Measurements from ENCODE around the gene HRG. TPM values are rescaled to one million over a fixed set of nuclear protein-coding genes. Genes with fewer than 3 reads are reported as not detected.
"Not testable (repeated sequence)": the region's sequence is repeated elsewhere in the genome, so short reads cannot be mapped to it uniquely, and the experiment has no call there.

Gene HRG
- total RNA-seq, 2 experiments from 2014 or later, result not detected

DNA sequence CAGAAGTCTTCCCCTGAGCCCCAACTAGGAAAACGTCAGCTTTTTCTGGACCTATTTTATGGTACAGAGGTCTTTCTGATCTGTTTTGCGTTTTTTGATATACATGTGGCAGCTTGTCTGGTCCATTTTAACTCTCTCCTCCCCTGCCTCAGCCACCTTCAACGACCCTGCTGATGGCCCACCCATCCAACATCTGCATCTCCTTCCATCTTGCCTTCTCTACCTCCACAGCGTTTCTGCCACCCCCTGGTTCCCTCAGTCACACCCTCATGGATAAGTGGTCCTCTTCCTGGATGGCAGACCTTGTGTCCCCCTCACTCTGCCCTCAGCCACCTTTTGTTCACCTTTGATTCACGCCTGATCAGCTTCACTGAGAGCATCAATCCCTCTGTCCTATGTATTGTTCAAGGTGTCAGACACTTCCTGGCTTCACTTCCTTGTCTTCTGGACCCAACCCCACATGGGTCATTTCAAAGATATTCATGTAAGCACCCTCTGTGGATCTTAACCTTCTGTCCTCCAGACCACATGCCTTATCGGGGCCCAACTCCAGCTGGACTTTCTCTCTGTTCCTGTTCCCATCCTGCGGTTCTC is 39.5 kb upstream of the HRG start:
- H3K9me3 Mint-ChIP-seq, result no peaks in the 10 kb centered on the region
- H3K27ac Mint-ChIP-seq, result no peak overlapping the region
- no peak overlapping the region for H3K4me3 Mint-ChIP-seq
- ChIA-PET POLR2A (no interaction called here), CTCF (interaction anchor here (1.6 to 2.3 kb wide), 3 partner anchors 9 to 15 kb away, joined by 3 to 15 read pairs (median 6); no protein-coding TSS in a partner anchor)
- H3K36me3 Mint-ChIP-seq (ENCODE audit: low read depth), result no peaks in the 10 kb centered on the region
- H3K27me3 Mint-ChIP-seq, result peaks cover 17% of the 10 kb centered on the region
- DNase-seq, result no peak
- H3K4me1 Mint-ChIP-seq, result no peaks in the 10 kb centered on the region

DNA sequence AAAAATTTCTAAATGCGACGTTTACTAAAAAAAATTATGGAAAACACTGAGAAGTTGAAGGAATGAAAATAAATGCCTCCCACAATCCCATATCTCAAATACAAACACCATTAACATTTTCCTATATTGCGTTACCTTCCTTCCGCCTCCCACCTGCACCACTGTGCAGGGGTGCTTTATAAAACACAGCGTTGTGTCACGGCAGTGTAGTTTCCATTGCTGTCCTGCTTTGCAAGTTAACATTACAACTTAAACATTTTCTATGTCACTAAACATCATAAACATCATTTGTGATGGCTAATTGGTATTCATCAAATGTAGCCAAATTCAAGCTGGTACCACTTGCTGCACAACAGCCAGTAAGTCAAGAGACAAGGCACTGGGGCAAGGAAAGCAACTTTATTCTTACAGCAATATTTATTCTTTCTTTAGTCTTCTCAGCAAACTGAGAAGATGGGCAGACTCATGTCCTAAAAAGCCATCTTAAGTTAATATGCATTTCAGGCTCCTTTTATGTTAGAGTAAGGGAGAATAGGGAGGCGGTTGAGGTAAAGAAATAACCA is 37.9 kb upstream of the HRG start:
- no peaks in the 10 kb centered on the region for H3K4me1 Mint-ChIP-seq
- H3K4me3 Mint-ChIP-seq, result no peak overlapping the region
- H3K27ac Mint-ChIP-seq, result no peak overlapping the region
- peaks cover 12% of the 10 kb centered on the region for H3K27me3 Mint-ChIP-seq
- H3K9me3 Mint-ChIP-seq, result no peaks in the 10 kb centered on the region
- POLR2A ChIA-PET, result no interaction called here
- CTCF ChIA-PET, result no interaction called here
- H3K36me3 Mint-ChIP-seq (ENCODE audit: low read depth), result no peaks in the 10 kb centered on the region
- no peak for DNase-seq

DNA sequence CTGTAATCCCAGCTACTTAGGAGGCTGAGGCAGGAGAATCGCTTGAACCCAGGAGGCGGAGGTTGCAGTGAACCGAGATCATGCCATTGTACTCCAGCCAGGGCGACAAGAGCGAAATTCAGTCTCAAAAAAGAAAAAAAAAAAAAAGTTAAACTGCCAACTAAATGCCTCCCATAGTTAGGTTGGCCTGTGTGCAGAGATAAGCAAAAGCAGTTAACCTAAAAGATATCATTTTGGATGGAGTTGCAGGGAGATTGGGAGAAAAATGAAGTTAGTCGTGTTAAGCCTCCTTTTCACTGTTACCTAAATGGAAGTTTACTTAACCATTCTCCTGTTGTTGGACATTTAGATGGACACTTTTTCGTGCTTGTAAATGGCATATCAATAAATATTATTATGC is 37.1 kb upstream of the HRG start:
- ChIA-PET POLR2A (no interaction called here), CTCF (interaction anchor here (2.2 kb wide), 1 partner anchor 12 kb away, joined by 11 read pairs; no protein-coding TSS in a partner anchor)
- no peak for DNase-seq
- Mint-ChIP-seq H3K27me3 (peaks cover 9% of the 10 kb centered on the region), H3K4me3 (no peak overlapping the region), H3K36me3 (ENCODE audit: low read depth) (no peaks in the 10 kb centered on the region), H3K4me1 (no peaks in the 10 kb centered on the region), H3K9me3 (no peaks in the 10 kb centered on the region), H3K27ac (no peak overlapping the region)

DNA sequence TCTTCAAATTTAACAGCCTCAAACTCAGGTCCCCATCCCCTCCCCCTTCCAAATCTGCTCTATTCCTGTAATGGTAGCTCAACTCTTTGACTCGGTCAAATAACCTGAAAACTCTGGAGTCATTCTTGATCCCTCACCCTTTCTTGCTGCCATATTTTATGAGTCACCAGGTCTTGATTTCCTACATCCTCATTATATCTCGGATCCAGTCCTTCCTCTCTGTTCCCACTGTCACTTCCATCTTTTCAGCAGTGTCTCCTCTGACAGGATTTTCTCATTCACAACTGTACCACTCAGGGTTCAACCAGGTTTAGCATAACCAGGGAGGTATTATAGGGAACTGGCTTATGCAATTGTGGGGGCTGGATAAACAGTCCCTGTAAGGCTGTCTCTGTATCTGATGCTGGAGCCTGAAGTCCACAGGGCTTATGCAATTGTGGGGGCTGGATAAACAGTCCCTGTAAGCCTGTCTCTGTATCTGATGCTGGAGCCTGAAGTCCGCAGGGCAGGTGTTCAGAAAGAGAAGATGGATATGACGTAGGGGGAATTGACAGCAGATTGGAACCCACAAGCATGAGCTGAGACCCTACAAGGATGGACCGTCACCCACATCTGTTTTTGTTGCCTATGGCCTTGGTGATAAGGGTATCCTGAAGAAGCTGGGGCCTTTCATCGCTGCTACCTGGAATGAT is 34.7 kb upstream of the HRG start:
- no peaks in the 10 kb centered on the region for H3K9me3 Mint-ChIP-seq
- POLR2A ChIA-PET, result no interaction called here
- H3K36me3 Mint-ChIP-seq (ENCODE audit: low read depth), result no peaks in the 10 kb centered on the region
- no peak overlapping the region for H3K4me3 Mint-ChIP-seq
- no peaks in the 10 kb centered on the region for H3K4me1 Mint-ChIP-seq
- H3K27me3 Mint-ChIP-seq, result peaks cover 16% of the 10 kb centered on the region
- CTCF ChIA-PET, result interaction anchor here (1.7 to 2.2 kb wide), 2 partner anchors 14 kb away, joined by 6 to 11 read pairs; no protein-coding TSS in a partner anchor
- DNase-seq, result no peak
- no peak overlapping the region for H3K27ac Mint-ChIP-seq

DNA sequence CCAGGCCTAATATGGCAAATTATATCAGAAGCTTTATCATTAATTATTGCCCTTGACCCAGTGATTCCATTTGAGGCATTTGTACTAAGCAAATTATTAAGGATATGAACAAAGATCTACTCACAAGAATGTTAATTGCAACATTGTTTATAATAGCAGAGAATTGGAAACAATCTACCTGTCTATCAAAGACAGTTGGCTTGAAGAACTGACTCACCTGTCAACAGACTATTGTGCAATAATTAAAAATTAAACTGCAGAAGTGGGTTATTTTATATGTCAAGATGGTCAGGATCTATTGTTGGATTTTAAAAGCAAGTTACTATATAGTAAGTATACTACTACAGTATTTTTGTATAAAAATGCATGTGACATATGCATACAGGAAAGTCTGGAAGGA is 32.3 kb upstream of the HRG start:
- Mint-ChIP-seq H3K36me3 (ENCODE audit: low read depth) (no peaks in the 10 kb centered on the region), H3K4me1 (no peaks in the 10 kb centered on the region), H3K4me3 (no peak overlapping the region), H3K27ac (no peak overlapping the region), H3K27me3 (peaks cover 14% of the 10 kb centered on the region), H3K9me3 (no peaks in the 10 kb centered on the region)
- POLR2A ChIA-PET, result no interaction called here
- no peak for DNase-seq
- CTCF ChIA-PET, result interaction anchor here (2.0 kb wide), 1 partner anchor 17 kb away, joined by 7 read pairs; no protein-coding TSS in a partner anchor

DNA sequence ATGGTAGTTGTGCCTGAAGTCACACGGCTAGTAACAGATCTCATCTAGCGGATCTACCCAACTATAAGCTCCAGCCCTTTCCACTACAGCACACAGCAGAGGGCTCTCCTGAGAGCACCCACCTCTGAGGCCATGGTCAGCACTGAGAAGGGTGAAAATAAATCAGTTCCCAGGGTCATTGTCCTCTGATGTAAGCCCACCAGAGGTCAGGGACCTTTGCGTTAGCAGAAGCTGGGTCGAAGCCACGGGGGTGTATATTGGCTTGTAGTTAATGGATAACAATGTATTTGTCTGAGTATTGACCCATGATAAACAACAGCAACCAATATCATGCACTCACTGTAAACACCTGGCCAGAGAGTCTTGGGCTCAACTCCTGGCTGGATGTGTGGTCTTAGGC is 31.6 kb upstream of the HRG start:
- H3K36me3 Mint-ChIP-seq (ENCODE audit: low read depth); H3K4me1 Mint-ChIP-seq; H3K27ac Mint-ChIP-seq; POLR2A ChIA-PET; H3K9me3 Mint-ChIP-seq; DNase-seq; H3K4me3 Mint-ChIP-seq: not testable (repeated sequence)
- H3K27me3 Mint-ChIP-seq, result peaks cover 18% of the 10 kb centered on the region
- CTCF ChIA-PET, result interaction anchor here (2.0 kb wide), 1 partner anchor 18 kb away, joined by 7 read pairs; no protein-coding TSS in a partner anchor

DNA sequence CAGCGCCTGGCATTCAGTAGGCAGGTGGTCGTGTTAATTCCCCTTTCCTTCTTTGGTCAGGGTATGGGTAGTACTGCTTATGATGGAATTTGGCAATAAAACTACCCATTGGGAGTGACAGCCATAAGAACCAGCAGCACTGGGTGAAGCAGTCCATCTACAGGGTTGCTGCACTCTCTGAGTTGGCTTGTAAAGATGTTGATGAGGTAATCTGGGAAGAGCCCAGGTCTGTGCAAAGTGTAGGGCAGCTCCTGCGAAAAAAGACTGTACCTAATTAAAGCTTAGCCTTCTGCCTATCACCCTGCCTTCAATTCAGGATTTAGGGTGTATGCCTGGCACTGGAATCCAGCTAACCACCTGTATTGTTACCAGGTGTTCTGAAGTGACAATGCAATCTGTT is 30.3 kb upstream of the HRG start:
- H3K27me3 Mint-ChIP-seq, result peaks cover 15% of the 10 kb centered on the region
- DNase-seq, result no peak
- H3K4me3 Mint-ChIP-seq, result no peak overlapping the region
- no peaks in the 10 kb centered on the region for H3K36me3 Mint-ChIP-seq (ENCODE audit: low read depth)
- ChIA-PET POLR2A (no interaction called here), CTCF (no interaction called here)
- no peak overlapping the region for H3K27ac Mint-ChIP-seq
- H3K9me3 Mint-ChIP-seq, result no peaks in the 10 kb centered on the region
- H3K4me1 Mint-ChIP-seq, result no peaks in the 10 kb centered on the region

DNA sequence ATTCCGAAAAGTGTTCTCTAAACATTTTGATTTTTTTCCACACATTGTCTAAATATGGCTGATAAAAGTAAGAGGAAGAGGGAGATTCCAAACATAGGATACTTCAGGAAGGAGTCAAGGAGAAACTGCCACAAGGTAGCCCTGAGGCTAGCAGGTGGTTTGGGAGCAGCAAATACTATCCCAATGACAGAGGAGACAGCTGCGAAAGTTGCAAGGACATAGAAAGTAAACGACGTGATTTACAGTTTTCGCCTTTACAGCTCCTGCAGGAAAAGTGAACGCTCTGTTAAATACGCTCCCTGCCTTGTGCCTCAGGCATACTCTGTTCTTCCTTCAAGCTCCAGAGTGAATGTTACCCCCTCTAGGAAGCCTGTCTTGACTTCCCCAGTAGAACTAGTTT is 29.3 kb upstream of the HRG start:
- H3K27ac Mint-ChIP-seq, result no peak overlapping the region

DNA sequence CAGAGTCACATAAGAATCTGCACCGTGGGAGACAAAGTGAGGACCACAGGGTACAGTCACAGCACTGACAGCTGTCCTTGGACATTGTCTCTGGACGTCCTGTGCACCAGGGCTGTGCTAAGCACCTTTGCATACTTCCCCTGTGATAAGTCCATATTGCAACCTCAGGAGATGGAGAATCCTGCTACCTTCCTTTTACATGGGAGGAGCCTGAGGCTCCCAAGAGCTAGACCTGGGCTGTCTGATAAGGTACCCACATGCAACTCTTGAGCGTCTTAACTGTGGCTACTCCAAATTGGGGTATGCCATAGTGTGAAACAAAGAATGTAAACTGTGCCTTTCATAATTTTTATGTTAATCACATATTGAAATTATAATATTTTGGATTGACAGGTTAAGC is 28.1 kb upstream of the HRG start:
- Mint-ChIP-seq H3K4me3 (no peak overlapping the region), H3K27ac (no peak overlapping the region), H3K9me3 (no peaks in the 10 kb centered on the region), H3K27me3 (peaks cover 26% of the 10 kb centered on the region), H3K36me3 (ENCODE audit: low read depth) (no peaks in the 10 kb centered on the region), H3K4me1 (no peaks in the 10 kb centered on the region)
- no peak for DNase-seq
- POLR2A ChIA-PET, result no interaction called here
- CTCF ChIA-PET, result interaction anchor here (1.1 kb wide), 1 partner anchor 21 kb away, joined by 3 read pairs; no protein-coding TSS in a partner anchor

More for the DNA sequence above, 29.3 kb upstream of the HRG start:
- Mint-ChIP-seq H3K9me3 (no peaks in the 10 kb centered on the region), H3K4me3 (no peak overlapping the region), H3K36me3 (ENCODE audit: low read depth) (no peaks in the 10 kb centered on the region), H3K4me1 (no peaks in the 10 kb centered on the region), H3K27me3 (peaks cover 20% of the 10 kb centered on the region)
- CTCF ChIA-PET, result interaction anchor here (0.8 kb wide), 1 partner anchor 20 kb away, joined by 3 read pairs; no protein-coding TSS in a partner anchor
- DNase-seq, result no peak
- POLR2A ChIA-PET, result no interaction called here

DNA sequence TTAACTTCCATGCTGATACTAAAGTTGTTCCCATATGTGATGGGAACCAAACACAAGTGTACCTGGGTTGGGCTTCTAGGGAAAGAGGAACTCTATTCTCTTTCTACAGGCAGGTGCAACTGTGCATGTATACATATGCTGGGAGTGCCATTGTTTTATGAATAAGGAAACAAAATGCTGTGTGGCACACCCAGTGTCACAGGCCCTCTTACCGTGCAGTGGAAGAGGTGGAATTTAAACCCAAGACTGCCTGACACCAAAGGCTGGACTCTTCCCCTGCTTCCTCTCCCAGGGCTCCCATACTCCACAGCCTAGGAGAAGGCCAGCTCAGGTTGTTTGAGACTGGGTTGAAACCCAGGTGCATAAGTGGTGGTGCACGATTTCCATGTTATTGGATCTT is 27.6 kb upstream of the HRG start:
- POLR2A ChIA-PET, result no interaction called here
- Mint-ChIP-seq H3K36me3 (ENCODE audit: low read depth) (no peaks in the 10 kb centered on the region), H3K27ac (no peak overlapping the region), H3K4me3 (no peak overlapping the region), H3K4me1 (no peaks in the 10 kb centered on the region), H3K27me3 (peaks cover 31% of the 10 kb centered on the region), H3K9me3 (no peaks in the 10 kb centered on the region)
- CTCF ChIA-PET, result no interaction called here
- DNase-seq, result no peak

DNA sequence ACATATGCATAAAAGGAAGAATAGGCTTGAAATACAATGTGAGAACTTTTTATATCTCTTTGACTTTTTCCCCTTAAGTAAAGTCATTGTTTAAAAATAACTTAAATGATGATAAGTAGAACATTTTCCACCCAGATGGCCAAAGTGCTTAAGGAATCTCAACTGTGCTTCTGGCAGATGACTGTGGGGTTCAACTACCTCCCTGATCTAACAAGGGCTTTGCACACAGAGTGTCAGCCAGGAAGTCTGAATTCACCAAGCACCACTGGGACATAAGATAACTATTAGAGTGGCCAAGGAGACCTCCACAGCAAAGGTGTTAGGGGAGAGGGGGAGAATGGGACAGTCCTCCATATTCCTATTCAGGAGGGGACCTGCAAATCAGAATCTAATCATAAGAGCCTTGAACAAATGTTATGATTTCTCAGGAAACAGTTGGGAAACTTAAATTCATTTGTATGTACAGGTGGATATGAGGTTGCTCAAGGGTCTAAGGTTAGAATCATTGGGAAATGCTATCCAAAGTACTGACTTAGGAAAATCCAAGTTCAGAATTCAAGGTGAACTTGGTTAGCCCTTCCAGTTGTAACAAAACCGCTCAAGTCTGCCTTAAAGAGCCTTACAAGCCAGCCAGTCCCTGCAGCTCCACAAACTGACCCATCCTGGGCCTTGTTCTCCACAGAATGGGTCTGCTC is 25.9 kb upstream of the HRG start, which contains the start of gene FETUB:
FETUB (plus strand) TSS at position 622 of the 695 bp plus-strand sequence; CDS start at position 684, 62 bp downstream.
- Mint-ChIP-seq H3K4me3 (no peak within 1 kb of the TSS), H3K27ac (no peak within 1 kb of the TSS), H3K36me3 (ENCODE audit: low read depth) (no peaks in the 10 kb centered on the region), H3K9me3 (no peaks in the 10 kb centered on the region), H3K27me3 (peaks cover 31% of the 10 kb centered on the region), H3K4me1 (no peaks in the 10 kb centered on the region)
- CTCF ChIA-PET, result interaction anchor here (0.6 to 1.4 kb wide), 2 partner anchors 23 to 48 kb away, joined by 3 to 4 read pairs; no protein-coding TSS in a partner anchor
- POLR2A ChIA-PET, result no interaction called here
- no peak for DNase-seq

DNA sequence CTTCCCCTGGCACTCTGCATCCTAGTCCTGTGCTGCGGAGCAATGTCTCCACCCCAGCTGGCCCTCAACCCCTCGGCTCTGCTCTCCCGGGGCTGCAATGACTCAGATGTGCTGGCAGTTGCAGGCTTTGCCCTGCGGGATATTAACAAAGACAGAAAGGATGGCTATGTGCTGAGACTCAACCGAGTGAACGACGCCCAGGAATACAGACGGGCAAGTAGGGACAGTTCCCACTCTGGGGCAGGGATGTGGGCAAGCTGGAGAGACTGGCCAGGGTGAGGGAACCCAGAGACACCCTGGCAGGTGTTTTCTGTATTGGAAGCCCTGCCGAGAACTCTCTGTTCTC is 25.4 kb upstream of the HRG start:
- Mint-ChIP-seq H3K27ac (no peak overlapping the region), H3K36me3 (ENCODE audit: low read depth) (no peaks in the 10 kb centered on the region), H3K4me1 (no peaks in the 10 kb centered on the region), H3K27me3 (peaks cover 27% of the 10 kb centered on the region), H3K4me3 (no peak overlapping the region), H3K9me3 (no peaks in the 10 kb centered on the region)
- POLR2A ChIA-PET, result no interaction called here
- CTCF ChIA-PET, result no interaction called here
- DNase-seq, result no peak

DNA sequence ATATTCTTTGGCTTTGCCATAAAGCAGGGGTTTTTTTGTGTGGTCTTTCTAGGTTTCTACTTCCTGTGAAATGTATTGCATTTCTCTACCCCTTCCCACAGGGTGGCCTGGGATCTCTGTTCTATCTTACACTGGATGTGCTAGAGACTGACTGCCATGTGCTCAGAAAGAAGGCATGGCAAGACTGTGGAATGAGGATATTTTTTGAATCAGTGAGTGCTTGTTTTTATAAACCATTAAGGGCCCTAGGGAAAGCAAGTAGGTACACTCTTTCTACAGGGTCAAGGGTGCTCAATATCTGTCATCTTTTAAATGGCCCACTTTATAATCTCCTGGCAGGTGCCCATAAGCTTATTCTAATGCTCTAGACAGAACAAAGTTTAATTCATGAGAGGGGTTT is 24.9 kb upstream of the HRG start:
- no peak for DNase-seq
- H3K36me3 Mint-ChIP-seq (ENCODE audit: low read depth), result no peaks in the 10 kb centered on the region
- peaks cover 27% of the 10 kb centered on the region for H3K27me3 Mint-ChIP-seq
- H3K4me3 Mint-ChIP-seq, result no peak overlapping the region
- H3K27ac Mint-ChIP-seq, result no peak overlapping the region
- H3K4me1 Mint-ChIP-seq, result no peaks in the 10 kb centered on the region
- ChIA-PET POLR2A (no interaction called here), CTCF (no interaction called here)
- H3K9me3 Mint-ChIP-seq, result no peaks in the 10 kb centered on the region
